ENCODE data around the gene GIMAP5.

DNA sequence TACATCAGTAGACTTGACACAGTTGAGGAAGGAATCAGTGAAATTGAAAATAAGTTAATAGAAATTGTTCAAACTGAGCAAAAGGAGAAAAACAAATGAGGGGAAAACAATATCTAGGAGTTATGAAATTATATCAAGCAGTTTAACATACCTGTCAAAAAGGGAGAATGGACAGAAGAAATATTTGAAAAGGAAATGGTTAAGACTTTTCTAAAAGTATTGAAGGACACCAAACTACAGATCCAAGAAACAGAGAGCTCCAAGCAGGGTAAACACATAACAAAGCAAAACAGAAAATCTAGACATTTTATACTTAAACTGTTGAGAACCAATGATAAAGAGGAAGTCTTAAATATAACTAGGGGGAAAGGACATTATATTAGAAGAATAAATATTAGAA, 8.6 kb upstream of the GIMAP5 start:
- TF ChIP-seq, protein P1, sequence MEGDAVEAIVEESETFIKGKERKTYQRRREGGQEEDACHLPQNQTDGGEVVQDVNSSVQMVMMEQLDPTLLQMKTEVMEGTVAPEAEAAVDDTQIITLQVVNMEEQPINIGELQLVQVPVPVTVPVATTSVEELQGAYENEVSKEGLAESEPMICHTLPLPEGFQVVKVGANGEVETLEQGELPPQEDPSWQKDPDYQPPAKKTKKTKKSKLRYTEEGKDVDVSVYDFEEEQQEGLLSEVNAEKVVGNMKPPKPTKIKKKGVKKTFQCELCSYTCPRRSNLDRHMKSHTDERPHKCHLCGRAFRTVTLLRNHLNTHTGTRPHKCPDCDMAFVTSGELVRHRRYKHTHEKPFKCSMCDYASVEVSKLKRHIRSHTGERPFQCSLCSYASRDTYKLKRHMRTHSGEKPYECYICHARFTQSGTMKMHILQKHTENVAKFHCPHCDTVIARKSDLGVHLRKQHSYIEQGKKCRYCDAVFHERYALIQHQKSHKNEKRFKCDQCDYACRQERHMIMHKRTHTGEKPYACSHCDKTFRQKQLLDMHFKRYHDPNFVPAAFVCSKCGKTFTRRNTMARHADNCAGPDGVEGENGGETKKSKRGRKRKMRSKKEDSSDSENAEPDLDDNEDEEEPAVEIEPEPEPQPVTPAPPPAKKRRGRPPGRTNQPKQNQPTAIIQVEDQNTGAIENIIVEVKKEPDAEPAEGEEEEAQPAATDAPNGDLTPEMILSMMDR (IDR thresholded peaks at IDR 0.05; ENCODE audit: low read length) = no peak
- no peak for TF ChIP-seq EZH2 (IDR thresholded peaks at IDR 0.05; ENCODE audit: borderline replicate concordance, low read length)

All from OCI-LY1 (cell line).